Umbilical cord (tissue), 2 donors: ENCODE results near the gene ZFP82. TPM values are rescaled to one million over a fixed set of nuclear protein-coding genes. Genes with fewer than 3 reads are reported as not detected.
A peak's percentile ranks its signal among the peaks of the same experiment; 100 is the strongest.

Source experiments
- DNase-seq: peaks from one replicate; pipeline ENCODE4 v3.0.0-alpha.2; 2015; ENCODE audit warnings: low spot score
- total RNA-seq: library from RNA; depleted of rRNA; stranded (reverse); fragments of >200 nt; gene quantifications from one replicate; pipeline ENCODE4 v1.2.3, GENCODE V29; 2014; ENCODE audit warnings: low replicate concordance; ENCODE audit not compliant: insufficient read depth

Gene ZFP82
- 9.1 TPM for total RNA-seq

GRCh38 chr19:36418287-36419001, at the start of gene ZFP82:
Gene ZFP82, minus strand, starts transcription at chr19:36418644. Its CDS starts 8,855 bp downstream, at chr19:36409789.
- DNase-seq: peak; percentile 94

DNA sequence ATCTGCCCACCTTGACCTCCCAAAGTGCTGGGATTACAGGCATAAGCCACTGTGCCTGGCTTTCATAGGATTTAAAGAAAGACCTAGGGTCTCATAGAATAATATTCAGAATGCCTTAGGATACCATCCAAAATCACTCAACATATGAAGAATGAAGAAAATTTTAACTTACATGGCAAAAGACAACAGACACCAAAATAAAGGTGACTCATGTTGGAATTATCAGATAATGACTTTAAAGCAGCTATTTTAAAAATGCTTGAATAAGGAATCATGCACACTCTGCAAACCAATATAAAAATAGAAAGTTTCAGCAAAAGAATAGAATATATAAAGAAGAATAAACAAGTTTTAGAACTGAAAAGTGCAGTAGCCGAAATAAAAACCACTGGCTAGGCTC, 41.6 kb upstream of the ZFP82 start:
- DNase-seq: no peak

DNA sequence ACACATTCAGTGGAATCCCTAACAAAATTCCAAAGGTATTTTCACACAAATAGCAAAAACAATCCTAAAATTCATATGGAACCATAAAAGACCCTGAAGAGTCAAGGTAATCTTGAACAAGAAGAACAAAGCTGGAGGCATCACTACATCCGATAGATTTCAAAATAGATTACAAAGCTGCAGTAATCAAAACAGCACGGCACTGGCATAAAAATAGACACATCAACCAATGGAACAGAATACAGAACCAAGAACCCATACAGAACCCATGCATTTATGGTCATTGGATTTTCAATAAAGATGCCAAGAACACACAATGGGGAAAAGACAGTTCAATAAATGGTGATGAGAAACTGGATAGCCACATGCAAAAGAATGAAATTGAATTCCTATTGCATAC, 38.4 kb upstream of the ZFP82 start:
- no peak for DNase-seq

DNA sequence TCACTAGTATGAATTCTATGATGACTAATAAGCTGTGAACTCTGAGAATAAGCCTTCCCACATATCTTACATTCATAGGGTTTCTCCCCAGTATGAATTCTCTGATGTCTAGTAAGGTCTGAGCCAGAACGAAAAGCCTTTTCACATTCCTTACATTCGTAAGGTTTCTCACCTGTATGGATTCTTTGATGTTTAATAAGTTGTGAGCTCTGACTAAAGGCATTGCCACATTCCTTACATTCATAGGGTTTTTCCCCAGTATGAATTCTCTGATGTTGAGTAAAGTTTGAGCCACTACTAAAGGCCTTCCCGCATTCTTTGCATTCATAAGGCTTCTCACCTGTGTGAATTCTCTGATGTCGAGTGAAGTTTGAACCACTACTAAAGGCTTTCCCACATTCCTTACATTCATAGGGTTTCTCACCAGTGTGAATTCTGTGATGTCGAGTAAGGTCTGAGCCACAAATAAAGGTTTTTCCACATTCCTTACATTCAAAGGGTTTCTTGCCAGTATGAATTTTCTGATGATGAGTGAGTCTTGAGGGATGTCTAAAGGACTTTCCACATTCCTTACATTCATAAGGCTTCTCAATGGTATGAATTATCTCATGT, 30.7 kb upstream of the ZFP82 start:
- no peak for DNase-seq

DNA sequence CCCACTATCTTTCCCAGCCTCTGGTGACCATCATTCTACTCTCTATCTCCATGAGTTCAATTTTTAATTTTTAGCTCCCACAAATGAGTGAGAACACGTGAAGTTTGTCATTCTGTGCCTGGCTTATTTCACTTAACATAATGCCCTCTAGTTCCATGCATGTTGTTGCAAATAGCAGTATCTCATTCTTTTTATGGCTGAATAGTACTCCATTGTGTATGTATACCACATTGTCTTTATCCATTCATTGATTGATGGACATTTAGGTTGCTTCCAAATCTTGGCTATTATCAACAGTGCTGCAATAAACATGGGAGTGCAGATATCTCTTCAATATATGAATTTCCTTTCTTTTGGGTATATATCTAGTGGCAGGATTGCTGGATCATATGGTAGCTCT, 22.9 kb upstream of the ZFP82 start:
- DNase-seq: no peak

DNA sequence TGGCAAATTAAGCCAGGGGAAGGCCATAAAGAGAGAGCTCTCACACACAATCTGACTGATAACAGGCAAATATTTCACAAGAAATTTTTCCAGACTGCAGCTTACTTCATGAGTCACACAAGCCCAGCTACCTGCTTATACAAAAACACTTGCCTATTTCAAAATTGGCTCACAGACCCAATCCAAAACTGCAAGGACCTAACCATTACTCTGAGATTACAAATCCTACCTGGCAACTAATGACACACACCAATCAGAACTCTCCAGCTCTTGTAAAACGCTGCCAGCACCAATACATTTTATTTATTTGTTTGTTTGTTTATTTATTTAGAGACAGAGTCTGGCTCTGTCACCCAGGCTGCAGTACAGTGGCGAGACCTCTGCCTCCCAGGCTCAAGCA, 18.1 kb upstream of the ZFP82 start:
- no peak for DNase-seq

DNA sequence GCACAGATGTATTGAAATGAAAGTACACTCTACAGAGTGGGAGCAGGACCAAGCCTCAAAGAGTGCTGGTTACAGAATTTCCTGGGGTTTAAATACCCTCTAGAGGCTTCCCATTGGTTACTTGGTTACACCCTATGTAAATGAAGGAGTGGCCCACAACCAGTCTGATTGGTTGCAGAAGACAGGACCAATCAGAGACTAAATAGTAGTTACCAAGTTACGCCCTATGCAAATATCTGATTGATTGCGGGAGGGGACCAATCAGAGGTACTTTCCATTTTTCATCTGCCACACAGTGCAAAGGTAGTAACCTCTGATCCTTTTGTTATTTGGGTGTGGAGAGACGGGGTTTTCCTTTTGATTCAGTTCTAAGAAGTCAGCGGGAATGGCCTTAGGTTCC, 5.5 kb upstream of the ZFP82 start:
- no peak for DNase-seq

- DNase-seq: peak; percentile 5
Observed at GRCh38 chr19:36421749-36422481, 3.5 kb upstream of the ZFP82 start.

DNA sequence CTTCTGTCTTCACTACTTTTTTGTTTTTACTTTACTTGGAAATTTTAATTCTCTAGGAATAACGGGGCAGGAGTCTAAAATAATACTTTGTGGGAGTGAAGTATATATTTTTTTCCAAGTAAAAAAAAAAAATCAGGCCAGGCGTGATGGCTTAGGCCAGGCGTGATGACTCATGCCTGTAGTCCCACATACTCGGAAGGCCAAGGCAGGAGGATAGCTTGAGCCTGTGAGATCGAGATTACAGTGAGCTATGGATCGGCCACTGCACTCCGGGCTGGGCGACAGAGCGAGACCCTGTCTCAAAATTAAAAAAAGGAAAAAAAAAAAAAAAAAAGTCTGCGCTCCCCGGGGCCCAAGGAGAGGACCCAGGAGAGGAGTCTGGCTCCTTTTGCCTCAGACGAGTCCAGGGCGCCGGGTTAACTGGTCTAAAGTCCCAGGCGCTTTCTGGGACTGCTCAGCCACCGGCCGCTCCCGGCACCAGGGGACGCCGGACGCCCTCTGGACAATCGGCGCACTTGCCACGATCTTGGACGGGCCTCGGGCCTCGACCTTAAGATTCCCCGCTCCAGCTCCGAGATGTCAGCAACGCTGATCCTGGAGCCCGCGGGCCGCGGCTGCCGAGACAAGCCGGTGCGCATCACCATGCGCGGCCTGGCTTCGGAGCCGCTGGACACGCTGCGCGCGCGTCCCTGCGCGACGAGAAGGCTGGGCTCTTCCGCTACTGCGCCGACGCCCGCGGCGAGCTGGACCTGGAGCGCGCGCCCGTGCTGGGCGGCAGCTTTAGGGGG, 2.7 kb upstream of the ZFP82 start:
- DNase-seq: peak; percentile 74

- no peak for DNase-seq
Observed at GRCh38 chr19:36417752-36418286, 625 bp downstream of the ZFP82 start.

DNA sequence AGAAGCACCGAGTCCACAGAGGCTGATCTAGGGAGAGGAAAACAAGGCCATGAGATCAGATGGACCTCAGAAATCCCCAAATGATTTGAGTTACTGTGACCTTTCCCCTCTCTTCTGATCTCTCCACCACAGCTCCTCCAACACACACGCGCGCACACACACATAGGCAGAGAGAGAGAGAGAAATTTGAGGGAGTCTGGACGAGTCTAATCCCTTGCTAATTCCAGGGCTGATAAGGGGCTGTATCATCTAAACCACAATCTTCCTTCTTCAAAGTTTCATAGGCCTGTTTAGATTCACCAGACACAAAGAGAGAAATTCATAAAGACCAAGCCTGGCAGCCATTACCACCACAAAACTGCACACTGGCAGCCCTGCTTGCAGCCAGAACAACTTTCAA, 8.6 kb downstream of the ZFP82 start:
- DNase-seq: peak; percentile 69

- no peak for DNase-seq
Observed at GRCh38 chr19:36408101-36408500, 10.3 kb downstream of the ZFP82 start.

- no peak for DNase-seq
Observed at GRCh38 chr19:36404498-36404897, 13.9 kb downstream of the ZFP82 start.

DNA sequence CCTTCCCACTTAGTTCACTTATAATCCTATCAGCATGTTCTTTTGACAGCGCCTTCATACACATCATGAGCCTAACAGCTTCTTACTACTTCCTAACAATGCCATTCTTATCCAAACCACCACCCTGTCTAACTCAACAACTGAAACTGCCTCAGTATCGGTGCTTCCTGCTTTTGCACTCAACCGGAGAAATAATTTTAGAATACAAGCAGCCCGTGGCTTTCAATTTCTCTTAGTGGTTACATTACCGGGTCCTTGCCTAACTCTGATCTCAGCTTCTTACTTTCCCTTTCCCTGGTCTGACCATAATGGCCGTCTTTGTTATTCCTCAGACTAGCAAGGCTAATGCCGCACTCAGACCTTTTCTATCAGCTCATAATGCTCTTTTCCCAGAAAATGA, 17.0 kb downstream of the ZFP82 start:
- DNase-seq: no peak

GRCh38 chr19:36398571-36398970, 19.9 kb downstream of the ZFP82 start:
- no peak for DNase-seq

DNA sequence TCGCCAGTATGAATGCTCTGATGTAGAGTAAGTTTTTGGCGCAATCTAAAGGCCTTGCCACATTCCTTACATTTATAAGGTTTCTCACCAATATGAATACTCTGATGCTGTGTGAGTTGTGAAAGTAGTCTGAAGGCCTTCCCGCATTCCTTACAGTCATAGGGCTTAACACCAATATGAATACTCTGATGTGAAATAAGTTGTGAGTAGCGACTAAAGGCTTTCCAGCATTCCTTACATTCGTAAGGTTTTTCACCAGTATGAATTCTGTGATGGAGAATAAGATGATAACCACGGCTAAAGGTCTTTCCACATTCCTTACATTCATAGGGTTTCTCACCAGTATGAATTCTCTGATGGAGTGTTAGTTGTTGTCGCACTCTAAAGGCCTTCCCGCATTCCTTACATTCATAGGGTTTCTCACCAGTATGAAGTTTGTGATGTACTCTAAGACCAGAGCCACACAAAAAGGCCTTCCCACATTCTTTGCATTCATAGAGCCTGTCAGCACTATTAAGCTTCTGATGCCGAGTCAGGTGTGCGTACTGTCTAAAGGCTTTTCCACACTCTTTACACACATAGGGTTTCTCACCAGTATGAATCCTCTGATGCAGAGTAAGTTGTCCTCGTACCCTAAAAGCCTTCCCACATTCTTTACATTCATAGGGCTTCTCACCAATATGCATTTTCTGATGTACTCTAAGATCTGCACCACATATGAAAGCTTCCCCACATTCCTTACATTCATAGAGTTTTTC, 25.3 kb downstream of the ZFP82 start:
- no peak for DNase-seq

GRCh38 chr19:36379510-36379819, 39.0 kb downstream of the ZFP82 start:
- DNase-seq: no peak

DNA sequence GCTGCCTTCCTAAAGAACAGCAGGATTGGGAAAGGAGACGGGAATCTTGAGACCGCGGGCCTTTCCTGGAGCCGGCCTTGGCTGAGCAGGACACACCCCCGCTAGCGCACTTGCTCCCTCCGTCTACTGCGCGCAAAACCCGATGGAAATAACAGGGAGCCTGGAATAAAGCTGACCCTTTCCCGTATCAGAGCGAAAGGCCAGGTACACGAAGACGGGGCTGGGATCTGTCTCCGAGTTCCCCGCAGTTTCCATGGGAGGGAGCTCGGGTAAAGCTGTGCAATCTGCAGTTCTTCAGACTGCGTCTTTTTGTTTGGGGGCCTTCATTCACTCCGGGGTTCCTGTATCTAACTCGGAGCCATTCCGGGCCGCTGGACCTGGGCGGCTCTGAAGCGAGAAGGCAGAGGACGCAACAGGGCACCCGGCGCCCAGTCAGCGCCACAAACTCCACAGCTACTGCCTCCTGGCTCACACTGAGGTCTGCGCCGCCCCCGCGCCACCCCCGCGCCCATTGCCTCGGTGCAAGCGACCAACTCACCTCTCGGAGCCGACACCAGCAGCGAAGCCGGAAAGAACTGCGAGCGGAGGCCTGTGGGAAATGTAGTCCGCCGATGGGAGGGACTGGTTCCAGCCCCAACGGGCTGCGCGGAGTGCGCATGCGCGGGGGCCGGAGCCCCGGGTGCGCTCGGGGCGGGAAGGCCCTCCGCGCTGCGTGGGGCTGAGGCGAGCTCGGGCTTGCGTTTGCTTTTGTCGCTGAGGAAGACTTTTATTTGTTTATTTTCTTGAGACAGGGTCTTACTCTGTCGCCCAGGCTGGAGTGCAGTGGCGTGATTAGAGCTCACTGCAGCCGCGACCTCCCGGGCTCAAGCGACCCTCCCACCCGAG, 39.6 kb downstream of the ZFP82 start, which contains the start of gene ZFP14:
TSS of gene ZFP14 (minus strand) at position 577 of the 885 bp plus-strand sequence. CDS start 11,309 bp downstream, outside the sequence.
- peak; percentile 98 for DNase-seq

- DNase-seq: no peak
Observed at GRCh38 chr19:36377541-36378178, 40.8 kb downstream of the ZFP82 start.
